ENCODE results near the gene SSUH2. TPM values are rescaled to one million over a fixed set of nuclear protein-coding genes. Genes with fewer than 3 reads are reported as not detected.

Gene SSUH2
- total RNA-seq, 2 donors from 2014 or later: 0.24 to 0.32 TPM

DNA sequence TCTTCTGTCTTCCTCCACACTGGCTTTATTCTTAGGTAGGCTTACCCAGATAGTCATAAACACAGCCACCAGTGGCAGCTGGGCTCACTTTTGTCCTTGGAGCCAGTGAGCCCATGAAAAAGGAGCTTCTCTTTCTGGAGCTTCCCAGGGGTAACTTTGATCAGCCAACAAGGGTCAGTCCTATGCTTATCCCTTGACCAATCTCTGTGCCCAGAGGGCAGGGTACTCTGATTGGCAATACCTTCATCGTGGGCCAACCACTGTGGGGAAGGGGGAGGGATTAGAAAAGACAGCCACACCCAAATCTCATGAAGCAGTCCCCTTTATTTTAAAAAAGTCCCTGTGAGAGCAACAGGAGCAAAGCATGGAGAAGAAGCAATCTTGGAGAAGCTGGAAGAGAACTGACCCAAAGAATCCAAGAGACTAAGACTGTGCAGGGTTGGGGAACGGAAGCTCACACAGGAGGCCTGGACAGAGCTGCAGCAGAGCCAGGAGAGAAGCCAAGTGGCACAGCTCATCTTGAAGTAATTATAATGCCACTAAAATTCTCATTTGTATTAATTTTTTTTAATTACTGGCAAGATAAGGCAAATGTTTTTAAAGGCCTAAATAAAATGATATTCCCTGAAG lies 70.4 kb downstream of the SSUH2 start:
- DNase-seq (ENCODE audit: low spot score): no peak
- intact Hi-C loops (cut with DNase I): no loop called here

DNA sequence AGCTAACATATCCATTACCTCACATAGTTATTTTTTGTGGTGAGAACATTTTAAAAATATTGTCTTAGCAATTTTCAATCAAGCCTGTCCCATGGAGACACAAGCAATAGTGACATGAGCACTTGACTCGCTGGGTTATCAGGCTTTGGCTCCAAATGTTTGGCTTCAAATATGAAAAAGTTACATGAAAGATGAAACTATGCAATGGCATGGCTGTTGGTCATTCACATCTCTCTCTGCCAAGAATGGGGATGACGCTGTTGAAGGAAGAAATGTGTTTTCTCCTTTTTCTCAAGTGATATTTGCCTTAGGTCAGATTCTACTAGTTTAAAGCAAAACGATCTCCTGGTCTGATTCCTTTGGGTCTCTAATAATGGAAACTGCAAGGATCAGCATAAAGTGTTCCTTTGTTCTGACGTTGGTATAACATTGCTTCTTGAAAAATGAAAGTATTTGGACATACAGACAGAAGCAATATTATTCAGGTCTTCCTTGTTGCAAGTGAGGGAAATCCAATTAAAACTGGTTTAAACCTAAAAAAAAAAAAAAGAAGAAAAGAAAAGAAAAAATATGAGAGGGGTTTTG lies 71.2 kb downstream of the SSUH2 start:
- intact Hi-C loops (cut with DNase I): no loop called here
- no peak for DNase-seq (ENCODE audit: low spot score)

DNA sequence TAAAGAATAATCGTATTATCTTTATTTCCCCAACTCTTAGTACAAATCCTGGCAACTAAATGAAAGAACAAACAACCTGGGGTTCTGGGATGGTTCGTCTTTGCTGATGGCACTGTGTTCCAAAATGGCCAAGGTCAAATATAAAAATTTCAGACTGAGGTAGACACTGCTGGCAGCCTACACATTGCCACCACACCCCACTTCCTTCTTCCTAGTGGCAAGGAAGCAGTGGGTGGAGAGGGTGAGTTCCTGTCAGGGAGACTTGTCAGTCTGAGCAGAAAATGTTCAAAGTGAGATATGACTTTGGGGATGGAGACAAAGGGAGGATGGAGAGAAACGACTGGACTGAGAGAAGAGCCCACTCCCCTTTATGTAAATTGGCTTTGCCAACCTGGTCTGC lies 73.3 kb downstream of the SSUH2 start:
- intact Hi-C loops (cut with DNase I): no loop called here
- no peak for DNase-seq (ENCODE audit: low spot score)

Other genes with a start within 250 kb of the SSUH2 start
- 100 to 1,000 TPM; 221 to 834 TPM for gene LMCD1, start 143.0 kb downstream of the SSUH2 start, total RNA-seq
- not detected for gene CAV3, start 89.0 kb upstream of the SSUH2 start, total RNA-seq
- gene OXTR, start 124.8 kb upstream of the SSUH2 start, total RNA-seq: 1 to 10 TPM; 1.1 to 3.4 TPM